HG03521 (cell line): ENCODE data around the gene CCDC136.
A peak's percentile ranks its signal among the peaks of the same experiment; 100 is the strongest.

Source experiments
- ATAC-seq: cut with Tn5 transposase; IDR thresholded peaks from one replicate; pipeline ENCODE4 v1.9.1; 2021; ENCODE audit warnings: mild to moderate bottlenecking, moderate library complexity; ENCODE audit not compliant: unreplicated experiment

The CCDC136 gene

GRCh38 chr7:128860158-128861073 lies 68.6 kb downstream of the CCDC136 start:
- no peak for ATAC-seq

GRCh38 chr7:128861957-128862570 lies 70.3 kb downstream of the CCDC136 start:
- no peak for ATAC-seq

DNA sequence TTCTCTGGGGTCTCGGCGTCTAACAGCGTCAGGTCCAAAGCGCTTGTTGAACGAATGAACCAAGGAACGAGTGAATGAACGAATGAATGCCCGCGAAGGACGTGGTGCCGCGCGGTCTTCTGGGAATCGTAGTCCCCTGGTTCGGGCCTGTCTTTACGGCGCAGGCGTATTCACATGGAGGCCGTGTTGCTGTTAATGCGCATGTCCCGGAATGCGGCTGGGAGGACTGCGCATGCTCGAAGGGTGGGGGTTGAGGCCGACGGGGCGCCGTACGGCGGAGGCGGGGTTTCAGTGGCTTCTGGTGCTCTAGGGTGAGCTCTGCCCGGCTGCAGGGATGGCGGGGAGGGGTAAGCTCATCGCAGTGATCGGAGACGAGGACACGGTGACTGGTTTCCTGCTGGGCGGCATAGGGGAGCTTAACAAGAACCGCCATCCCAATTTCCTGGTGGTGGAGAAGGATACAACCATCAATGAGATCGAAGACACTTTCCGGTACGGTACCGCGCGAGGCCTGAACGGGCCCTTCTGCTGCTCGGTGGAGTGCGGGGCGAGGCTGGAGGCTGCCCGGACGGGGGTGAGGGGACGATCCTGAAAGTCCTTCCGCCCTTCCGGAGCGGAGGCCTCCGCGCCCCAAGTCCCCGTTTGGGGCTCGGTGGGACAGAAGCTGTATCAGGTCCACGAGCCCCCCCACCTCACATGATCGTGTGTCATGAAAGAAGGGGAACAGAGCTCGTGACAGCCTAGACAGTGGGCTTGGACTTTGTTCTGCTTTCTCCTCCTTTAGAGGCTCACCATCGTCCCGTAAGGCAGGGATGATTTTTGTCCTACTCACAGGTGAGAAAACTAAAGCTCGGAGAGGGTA lies 71.0 kb downstream of the CCDC136 start, which contains the start of gene ATP6V1F:
Gene ATP6V1F (plus strand): TSS at position 286 of the 862 bp plus-strand sequence. CDS start 49 bp downstream, at position 335.
- ATAC-seq: peak; percentile 84

DNA sequence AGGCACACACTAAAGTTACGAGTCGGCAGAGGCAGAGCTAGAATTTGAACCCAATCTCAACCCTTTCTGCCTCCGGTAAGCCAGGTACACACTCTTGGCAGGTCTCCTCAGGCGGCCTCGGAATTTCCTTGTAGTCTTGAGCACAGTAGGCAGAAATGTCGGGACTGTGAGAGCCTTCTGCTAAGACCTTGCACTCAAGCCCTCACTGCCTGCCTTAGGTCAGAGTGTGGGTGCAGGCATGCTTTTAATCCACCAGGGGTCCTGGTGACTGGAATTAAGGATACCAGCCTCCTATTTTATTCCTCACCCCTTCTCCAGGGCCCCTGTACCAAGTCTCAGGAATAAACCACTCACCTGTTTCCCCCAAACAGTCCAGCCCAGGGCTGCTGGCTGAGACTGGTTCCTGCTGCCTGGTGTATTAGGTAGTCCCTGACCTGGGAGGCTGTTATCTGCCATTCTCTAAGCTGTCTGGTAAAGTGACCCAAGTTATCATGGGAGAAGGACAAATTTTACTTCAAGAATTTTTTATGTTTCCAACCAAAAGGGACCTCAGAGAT lies 71.7 kb downstream of the CCDC136 start:
- peak; percentile 31 for ATAC-seq

GRCh38 chr7:128865303-128865702 lies 73.5 kb downstream of the CCDC136 start:
- ATAC-seq: no peak

DNA sequence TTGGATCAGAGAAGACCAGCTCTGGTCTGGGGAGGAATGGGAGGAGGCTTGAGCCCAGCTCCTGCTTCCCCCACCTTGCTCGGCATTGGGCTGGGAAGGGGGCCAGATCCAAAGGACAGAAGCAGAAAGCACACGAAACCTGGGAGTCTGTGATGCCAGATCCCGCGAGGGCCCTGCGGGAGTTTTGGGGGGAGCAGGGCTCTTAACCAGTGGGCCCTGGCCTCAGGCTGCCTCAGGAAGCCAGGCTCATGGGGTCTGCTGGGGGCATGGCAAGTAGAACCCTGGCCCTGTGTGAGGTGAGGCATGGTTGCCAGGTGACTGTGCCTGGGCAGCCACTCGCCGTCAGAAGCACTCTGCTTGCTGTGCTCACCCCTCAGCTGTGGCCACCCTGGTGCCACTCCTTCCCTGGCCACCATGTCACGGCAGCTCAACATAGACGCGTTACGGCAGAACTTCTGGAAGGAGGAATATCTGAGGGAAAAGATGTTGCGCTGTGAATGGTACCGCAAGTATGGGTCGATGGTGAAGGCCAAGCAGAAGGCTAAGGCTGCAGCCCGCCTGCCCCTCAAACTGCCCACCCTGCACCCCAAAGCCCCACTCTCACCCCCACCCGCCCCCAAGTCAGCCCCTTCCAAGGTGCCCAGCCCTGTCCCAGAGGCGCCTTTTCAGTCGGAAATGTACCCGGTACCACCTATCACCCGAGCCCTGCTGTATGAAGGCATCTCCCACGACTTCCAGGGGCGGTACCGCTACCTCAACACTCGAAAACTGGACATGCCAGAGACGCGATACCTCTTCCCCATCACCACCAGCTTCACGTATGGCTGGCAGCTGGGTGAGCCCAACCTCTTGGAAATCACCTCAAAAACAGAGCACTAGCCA lies 74.5 kb downstream of the CCDC136 start:
- ATAC-seq: no peak

DNA sequence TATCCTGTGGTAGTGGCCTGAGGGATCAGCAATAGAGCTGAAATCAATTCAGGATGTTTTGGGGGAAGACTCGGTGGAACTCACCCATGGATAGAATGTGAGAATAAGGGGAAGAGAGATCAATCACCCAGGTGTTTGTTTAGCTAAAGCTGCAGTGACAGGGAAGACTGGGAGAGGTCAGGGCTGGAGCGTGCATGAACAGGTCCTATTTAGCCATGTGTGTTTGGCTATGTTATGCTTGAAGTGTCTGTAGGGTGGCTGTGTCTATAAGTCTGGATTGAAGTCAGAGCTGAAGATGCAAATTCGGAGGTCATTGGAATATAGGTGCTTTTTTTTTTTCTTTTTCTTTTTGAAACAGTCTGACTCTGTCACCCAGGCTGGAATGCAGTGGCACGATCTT lies 75.5 kb downstream of the CCDC136 start:
- no peak for ATAC-seq

DNA sequence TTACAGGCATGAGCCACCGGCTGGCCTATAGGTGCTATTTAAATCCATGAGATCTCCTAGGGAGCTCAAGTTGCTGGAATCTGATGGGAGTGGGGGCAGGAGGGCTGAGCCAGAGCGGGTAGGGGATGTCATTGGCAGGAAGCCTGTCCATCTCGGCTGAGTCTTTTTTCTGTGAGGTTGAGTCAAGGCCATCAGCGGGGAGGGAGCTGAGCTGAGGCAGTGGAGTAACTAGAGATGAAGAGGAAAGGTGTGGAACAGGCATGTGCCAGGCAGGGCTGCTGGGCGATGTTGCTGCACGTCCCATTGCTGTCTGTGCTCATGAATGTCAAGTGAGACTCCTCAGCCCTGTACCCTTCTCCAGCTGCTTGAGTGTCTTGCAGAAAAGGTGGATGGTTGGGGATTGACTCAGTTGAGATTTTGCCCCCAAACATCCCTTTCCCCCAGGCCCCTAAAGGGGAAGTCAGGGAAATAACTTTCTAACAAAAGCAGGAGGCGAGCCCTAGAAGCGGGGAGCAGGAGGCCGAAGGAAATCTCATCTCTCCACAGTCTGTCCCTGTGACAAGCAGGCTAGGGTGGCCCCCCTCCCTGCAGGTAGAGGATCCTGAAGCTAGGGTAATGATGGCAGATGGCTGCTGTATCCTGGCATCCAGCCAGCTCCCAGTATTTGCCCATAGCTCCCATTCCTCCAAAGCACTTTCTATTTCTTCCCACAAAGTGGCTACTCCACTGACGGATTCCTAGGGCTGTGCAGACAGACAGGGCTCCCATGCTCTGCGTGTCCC lies 76.3 kb downstream of the CCDC136 start:
- no peak for ATAC-seq

DNA sequence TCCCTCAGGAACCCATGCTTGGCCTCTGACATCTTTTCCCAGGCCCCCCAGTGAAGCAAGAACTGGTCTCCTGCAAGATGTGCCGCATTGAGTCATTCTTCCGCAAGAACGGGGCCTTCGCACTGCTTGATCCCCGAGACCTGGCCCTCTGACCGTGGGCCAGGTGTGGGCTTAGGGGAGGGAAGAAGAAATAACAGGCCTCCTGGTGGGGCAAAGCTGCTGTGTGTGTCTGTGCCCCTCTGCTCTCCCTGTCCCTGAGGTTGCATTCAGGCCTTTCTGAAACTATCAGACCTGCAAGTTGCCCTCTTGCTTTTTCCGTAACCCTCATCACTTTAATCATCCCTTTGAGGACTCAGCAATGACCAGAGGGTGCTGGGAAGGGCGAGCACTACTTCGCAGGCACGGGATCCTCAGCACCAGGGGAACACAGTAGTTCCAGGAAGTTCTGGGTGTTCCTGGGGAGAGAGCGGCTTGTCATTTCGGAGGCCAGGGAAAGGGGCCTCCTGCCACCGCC lies 76.9 kb downstream of the CCDC136 start:
- no peak for ATAC-seq

DNA sequence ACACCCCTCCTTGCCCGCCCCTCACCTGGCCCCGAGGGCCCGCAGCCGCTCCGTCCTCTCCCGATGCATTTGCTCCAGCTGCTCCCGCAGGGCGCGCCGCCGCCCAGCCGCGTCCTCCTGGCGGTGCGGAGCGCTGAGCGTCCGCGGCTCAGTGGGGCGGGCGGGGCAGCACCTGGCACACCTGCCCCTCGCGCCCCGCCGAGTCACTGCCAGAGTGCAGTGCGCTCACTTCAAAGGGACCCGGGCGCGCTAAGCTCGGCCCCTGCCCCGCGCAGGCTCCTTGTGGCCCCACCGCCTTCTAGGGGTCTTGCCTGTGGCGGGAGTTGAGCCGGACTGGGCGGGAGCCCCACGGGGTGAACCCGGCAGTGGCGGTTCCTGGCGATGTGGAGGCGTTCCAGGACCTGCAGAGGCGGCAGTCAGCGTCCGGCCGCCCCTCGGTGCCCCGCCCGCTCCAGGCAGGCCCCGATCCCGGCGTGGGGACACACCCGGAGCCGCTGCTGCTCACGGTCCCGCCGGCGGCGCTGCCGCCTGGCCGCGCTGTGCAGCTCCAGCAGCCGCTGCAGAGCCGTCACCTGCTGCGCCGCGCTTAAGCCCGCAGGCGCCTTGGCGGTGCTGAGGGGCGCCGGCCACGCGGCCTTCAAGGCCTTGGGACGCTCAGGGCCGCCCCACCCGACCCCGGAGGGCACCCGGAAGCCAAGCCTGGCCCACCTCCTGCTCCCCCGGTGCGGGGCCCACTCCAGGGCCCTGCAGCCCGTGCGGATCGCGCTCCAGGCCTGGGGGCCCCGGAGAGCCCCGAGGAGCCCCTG lies 77.6 kb downstream of the CCDC136 start:
- ATAC-seq: no peak

DNA sequence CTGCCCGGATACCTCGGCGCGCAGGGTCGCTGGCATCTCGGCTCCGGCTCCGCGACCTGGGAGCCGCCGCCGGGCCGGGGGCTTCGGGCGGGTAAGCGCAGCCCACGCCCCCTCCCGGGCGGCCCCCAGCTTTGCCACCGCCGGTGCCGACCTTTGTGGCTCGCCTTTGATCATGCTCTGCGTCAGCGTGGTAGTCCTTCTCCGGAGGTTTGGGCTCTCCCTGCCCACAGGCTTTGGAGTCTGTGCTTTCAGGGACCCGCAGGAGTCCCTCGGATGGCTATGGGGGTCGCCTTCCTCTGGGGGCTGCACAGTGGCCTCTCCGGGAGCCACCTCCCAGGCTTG lies 78.1 kb downstream of the CCDC136 start:
- no peak for ATAC-seq

- ATAC-seq: no peak
Observed at GRCh38 chr7:128871050-128871449, 79.3 kb downstream of the CCDC136 start.
